Forelimb muscle (tissue), 1 donor: ENCODE results near the gene CLASP1. TPM values are rescaled to one million over a fixed set of nuclear protein-coding genes. Genes with fewer than 3 reads are reported as not detected.
"Not testable (repeated sequence)": the region's sequence is repeated elsewhere in the genome, so short reads cannot be mapped to it uniquely, and the experiment has no call there.

ENCODE experiments used
- DNase-seq: peaks from one replicate; pipeline ENCODE4 v3.0.0-alpha.2; 2013; ENCODE audit warnings: low read depth
- polyA plus RNA-seq: library from polyadenylated mRNA; unstranded; fragments of 120-200 nt; gene quantifications from one replicate; pipeline ENCODE4 v1.2.1, GENCODE V29; 2013; ENCODE audit not compliant: insufficient read length

Gene CLASP1
- polyA plus RNA-seq, 1 donor = 56.7 TPM

- no peak for DNase-seq
Measured at GRCh38 chr2:121505005-121505404, 144.3 kb downstream of the CLASP1 start.

DNA sequence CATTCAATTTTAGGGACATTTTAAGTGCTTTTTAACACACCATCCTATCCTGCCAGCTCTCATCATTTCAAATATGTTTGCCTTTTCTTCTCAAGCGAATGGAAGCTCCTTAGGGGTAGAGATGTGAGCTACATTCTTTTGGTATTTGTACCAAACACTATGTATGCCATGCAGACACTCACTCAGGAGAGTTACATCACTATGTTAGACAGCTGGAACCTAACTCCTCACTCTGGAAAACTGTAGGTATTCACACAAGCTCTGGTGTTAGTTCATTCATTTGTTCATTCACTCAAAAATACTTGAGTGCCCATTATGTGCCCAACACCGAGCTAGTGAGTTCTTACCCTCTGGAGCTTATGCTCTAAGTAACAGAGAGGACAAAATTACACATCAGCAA is 144.9 kb downstream of the CLASP1 start:
- DNase-seq = no peak

DNA sequence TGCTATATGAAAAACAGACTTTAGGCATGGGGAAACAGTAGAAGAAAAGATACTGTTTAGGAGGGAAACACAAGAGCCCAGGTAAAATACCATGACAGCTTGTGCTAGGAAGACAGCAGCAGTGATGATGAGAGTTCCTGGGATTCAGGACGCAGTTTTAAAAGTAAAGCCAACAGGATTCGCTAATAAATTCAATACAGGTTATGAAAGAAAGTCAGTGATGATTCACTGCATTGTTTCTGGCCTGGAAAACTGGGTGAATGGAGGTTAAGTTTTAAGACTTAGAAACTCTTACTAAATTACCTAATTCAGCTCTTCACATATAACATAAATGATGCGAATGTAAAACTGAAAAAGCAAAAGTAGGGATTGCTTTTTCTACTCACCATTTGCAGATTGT is 146.5 kb downstream of the CLASP1 start:
- no peak for DNase-seq

- no peak for DNase-seq
Measured at GRCh38 chr2:121502246-121502645, 147.0 kb downstream of the CLASP1 start.

DNA sequence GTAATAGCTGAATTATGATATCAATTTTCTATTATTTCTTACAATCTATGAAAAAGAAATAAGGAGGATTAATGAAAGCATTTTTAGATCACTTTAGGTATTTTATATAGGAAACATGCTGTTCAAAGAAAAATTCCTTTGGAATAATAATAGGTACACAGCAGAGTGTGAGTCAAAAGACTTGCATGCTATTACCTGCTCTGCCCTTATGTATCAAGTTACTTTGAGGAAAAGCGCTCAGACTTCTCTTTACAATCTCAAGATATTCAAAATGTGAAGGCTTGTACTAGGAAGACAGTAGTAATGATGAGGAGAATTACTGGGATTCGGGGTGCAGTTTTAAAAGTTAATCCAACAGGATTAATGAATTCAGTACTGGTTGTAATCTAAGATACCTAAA is 147.7 kb downstream of the CLASP1 start:
- no peak for DNase-seq

DNA sequence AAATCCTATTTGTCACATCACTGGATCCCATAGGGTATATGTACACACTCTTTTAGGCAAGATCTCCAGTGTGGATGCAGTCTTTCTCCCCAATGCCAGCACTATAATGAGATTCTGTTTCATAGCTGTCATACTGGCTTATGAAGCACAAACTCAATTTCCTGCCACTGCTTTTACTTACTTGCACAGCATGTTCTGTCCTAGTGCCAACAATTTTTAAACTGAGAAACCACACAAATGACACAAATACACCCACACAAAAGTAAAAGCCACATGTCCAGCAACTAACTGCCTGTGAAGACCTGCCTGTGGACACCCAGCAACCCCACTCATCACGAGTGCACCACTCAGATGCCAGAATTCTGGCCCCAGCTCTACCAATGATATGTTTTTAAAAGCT is 148.2 kb downstream of the CLASP1 start:
- DNase-seq = no peak

GRCh38 chr2:121498731-121499130 is 150.5 kb downstream of the CLASP1 start:
- no peak for DNase-seq

DNA sequence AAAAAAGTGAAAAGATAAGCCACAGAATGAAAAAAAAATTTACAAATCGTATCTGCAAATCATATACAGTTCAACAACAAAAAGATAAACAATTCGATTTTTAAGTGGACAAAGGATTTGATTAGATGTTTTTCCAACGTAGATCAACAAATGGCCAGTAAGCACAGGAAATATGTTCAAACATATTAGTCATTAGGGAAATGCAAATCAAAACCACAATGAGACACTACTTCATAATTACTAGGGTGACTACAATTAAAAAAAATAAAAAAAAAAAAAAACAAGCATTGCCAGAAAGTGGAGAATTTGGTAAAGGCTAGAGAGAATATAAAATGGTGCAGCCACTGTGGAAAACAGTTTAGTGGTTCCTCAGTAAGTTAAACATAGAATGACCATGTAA is 156.9 kb downstream of the CLASP1 start:
- DNase-seq = no peak

DNA sequence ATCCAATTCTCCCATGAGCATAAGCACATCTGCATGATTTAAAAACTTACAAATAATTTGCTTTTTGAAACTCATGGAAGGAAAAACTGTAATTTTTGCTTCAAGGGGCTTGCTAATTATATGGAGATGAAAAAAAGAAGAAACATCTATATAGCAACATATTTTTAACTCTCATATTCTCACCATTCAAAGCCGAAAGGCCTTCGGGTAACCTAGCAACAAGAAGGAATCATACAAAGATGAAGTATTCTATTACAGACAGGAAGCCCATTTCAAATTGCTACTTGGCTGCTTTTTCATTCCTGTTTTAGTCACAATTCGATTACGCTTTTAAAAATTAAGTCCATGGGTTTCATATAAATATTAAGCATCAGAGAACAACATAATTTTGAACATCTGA is 157.7 kb downstream of the CLASP1 start:
- DNase-seq = no peak

GRCh38 chr2:121490584-121491133 is 158.6 kb downstream of the CLASP1 start:
- no peak for DNase-seq

GRCh38 chr2:121489911-121490583 is 159.2 kb downstream of the CLASP1 start:
- DNase-seq = no peak

GRCh38 chr2:121489284-121489683 is 160.0 kb downstream of the CLASP1 start:
- DNase-seq = no peak

DNA sequence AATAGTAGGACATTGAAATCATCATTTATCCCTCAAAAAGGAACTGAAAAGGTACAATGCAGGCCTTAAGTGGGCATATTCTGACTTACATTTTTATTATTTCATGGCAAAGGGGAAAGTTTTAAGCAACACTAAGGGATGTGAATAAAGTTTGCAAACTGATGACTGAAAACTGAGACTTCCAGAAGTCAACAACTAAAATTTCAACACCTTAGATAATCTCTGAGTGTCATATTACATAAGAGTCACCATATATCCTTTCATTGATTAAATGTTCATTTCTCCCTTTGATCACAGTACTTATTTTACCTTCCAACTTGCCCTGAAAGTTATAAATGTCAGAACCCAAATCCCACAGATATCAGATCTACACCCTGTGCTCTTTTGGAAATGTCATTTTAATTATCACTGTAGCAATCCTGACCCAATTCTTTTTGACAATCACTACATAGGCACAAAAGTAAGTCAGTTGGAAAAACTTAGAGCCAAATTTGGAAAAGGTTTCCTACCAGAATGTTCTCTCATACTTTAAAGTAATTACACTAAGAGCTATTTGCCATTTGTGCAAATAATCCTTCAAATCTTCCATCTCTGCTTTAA is 163.0 kb downstream of the CLASP1 start:
- DNase-seq = no peak

GRCh38 chr2:121485039-121485438 is 164.2 kb downstream of the CLASP1 start:
- DNase-seq = no peak

GRCh38 chr2:121483846-121484245 is 165.4 kb downstream of the CLASP1 start:
- DNase-seq = no peak

- DNase-seq = no peak
Measured at GRCh38 chr2:121483021-121483420, 166.2 kb downstream of the CLASP1 start.

DNA sequence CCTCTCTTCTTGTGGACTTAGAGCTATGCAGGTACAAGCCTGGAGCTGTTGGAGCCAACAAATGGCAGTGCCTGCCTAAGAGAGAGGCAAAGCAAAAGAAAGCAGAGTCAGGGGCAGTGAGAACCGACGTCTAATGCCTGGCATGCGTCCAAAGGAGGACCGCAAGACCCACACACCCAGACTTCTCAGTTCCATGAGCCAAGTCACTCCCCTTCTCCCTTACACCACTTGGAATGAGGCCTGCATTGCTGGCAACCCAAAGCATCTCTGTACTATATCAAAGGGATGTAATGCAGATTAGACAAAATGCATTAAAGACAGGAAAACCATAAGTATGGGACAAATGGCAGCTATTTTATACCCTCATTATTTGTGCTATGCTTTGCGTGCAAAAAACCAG is 168.4 kb downstream of the CLASP1 start:
- no peak for DNase-seq

- DNase-seq = no peak
Measured at GRCh38 chr2:121479882-121480522, 169.3 kb downstream of the CLASP1 start.

- DNase-seq = no peak
Measured at GRCh38 chr2:121478996-121479745, 170.1 kb downstream of the CLASP1 start.

- not testable (repeated sequence) for DNase-seq
Measured at GRCh38 chr2:121478358-121478995, 170.8 kb downstream of the CLASP1 start.

- DNase-seq = no peak
Measured at GRCh38 chr2:121476684-121477083, 172.6 kb downstream of the CLASP1 start.
